ENCODE data around the gene GTF3C4.
A peak's percentile ranks its signal among the peaks of the same experiment; 100 is the strongest.

GTF3C4 gene

GRCh38 chr9:132628746-132629145 is 41.5 kb upstream of the GTF3C4 start:
- Histone ChIP-seq H3K36me3 (replicated peaks) (peaks cover 34% of the 10 kb centered on the region), H3K27ac (no peak overlapping the region), H3K27me3 (replicated peaks) (no peaks in the 10 kb centered on the region), H3K4me3 (ENCODE audit: low read depth, low read length) (no peak overlapping the region)
- no peak for DNase-seq
- in situ Hi-C loops (cut with HindIII; ENCODE audit: low pct_ligation_motif_present, low sequenced_read_pairs): no loop called here
- no peak for TF ChIP-seq CTCF (IDR thresholded peaks at IDR 0.05; ENCODE audit: low read depth, low read length, missing control alignments)

GRCh38 chr9:132630116-132630515 is 40.1 kb upstream of the GTF3C4 start:
- H3K27me3 ChIP-seq (replicated peaks): no peaks in the 10 kb centered on the region
- H3K4me3 ChIP-seq (ENCODE audit: low read depth, low read length): no peak overlapping the region
- TF ChIP-seq CTCF (IDR thresholded peaks at IDR 0.05; ENCODE audit: low read depth, low read length, missing control alignments): no peak
- H3K27ac ChIP-seq: no peak overlapping the region
- in situ Hi-C loops (cut with HindIII; ENCODE audit: low pct_ligation_motif_present, low sequenced_read_pairs): no loop called here
- no peak for DNase-seq
- peaks cover 34% of the 10 kb centered on the region for H3K36me3 ChIP-seq (replicated peaks)

- TF ChIP-seq CTCF (IDR thresholded peaks at IDR 0.05; ENCODE audit: low read depth, low read length, missing control alignments): no peak
- H3K4me3 ChIP-seq (ENCODE audit: low read depth, low read length): no peak overlapping the region
- no peaks in the 10 kb centered on the region for H3K27me3 ChIP-seq (replicated peaks)
- H3K36me3 ChIP-seq (replicated peaks): peaks cover 34% of the 10 kb centered on the region
- in situ Hi-C loops (cut with HindIII; ENCODE audit: low pct_ligation_motif_present, low sequenced_read_pairs): no loop called here
- DNase-seq: no peak
- no peak overlapping the region for H3K27ac ChIP-seq
These were observed 39.5 kb upstream of the GTF3C4 start for GRCh38 chr9:132630811-132631210.

GRCh38 chr9:132631280-132631679 is 39.0 kb upstream of the GTF3C4 start:
- in situ Hi-C loops (cut with HindIII; ENCODE audit: low pct_ligation_motif_present, low sequenced_read_pairs): no loop called here
- Histone ChIP-seq H3K36me3 (replicated peaks) (peaks cover 32% of the 10 kb centered on the region), H3K4me3 (ENCODE audit: low read depth, low read length) (no peak overlapping the region), H3K27me3 (replicated peaks) (no peaks in the 10 kb centered on the region), H3K27ac (peak overlapping the region; percentile 71)
- peak; percentile 52 for TF ChIP-seq CTCF (IDR thresholded peaks at IDR 0.05; ENCODE audit: low read depth, low read length, missing control alignments)
- peak; percentile 80 for DNase-seq

GRCh38 chr9:132631685-132632084 is 38.6 kb upstream of the GTF3C4 start:
- no peaks in the 10 kb centered on the region for H3K27me3 ChIP-seq (replicated peaks)
- in situ Hi-C loops (cut with HindIII; ENCODE audit: low pct_ligation_motif_present, low sequenced_read_pairs): no loop called here
- DNase-seq: peak; percentile 48
- peak overlapping the region; percentile 71 for H3K27ac ChIP-seq
- TF ChIP-seq CTCF (IDR thresholded peaks at IDR 0.05; ENCODE audit: low read depth, low read length, missing control alignments): no peak
- no peak overlapping the region for H3K4me3 ChIP-seq (ENCODE audit: low read depth, low read length)
- peaks cover 31% of the 10 kb centered on the region for H3K36me3 ChIP-seq (replicated peaks)

GRCh38 chr9:132632413-132633129 is 37.7 kb upstream of the GTF3C4 start:
- H3K27ac ChIP-seq: no peak overlapping the region
- H3K4me3 ChIP-seq (ENCODE audit: low read depth, low read length): no peak overlapping the region
- TF ChIP-seq CTCF (IDR thresholded peaks at IDR 0.05; ENCODE audit: low read depth, low read length, missing control alignments): no peak
- H3K27me3 ChIP-seq (replicated peaks): no peaks in the 10 kb centered on the region
- H3K36me3 ChIP-seq (replicated peaks): peaks cover 33% of the 10 kb centered on the region
- in situ Hi-C loops (cut with HindIII; ENCODE audit: low pct_ligation_motif_present, low sequenced_read_pairs): no loop called here
- DNase-seq: no peak

Data from brain microvascular endothelial cell (primary cell).